Tibial nerve (tissue), 3 donors: ENCODE data around the gene MSANTD1.

Experiments
- CTCF ChIP-seq, 5 experiments: fragments of 200-600 bp in 3 of 5; fragments of 450-650 bp in 2 of 5; sonication (generic) in 3 of 5; IDR thresholded peaks; one replicate each; pipeline ENCODE4 v1.5.1; 2016 to 2019; ENCODE audit warnings: antibody characterized with exemption in 5 of 5, mild to moderate bottlenecking in 3 of 5, moderate library complexity in 2 of 5
- POLR2A ChIP-seq, 2 donors: fragments of 450-650 bp; IDR thresholded peaks; one replicate each; pipeline ENCODE4 v1.6.1; 2017; ENCODE audit warnings: antibody characterized with exemption in 2 of 2, mild to moderate bottlenecking in 2 of 2, moderate library complexity in 2 of 2

GRCh38 chr4:3234171-3235029, 14.6 kb upstream of the MSANTD1 start:
- TF ChIP-seq CTCF (IDR thresholded peaks at IDR 0.05) (no peak), POLR2A (IDR thresholded peaks at IDR 0.05) (no peak)
